Peyer's patch (tissue), 4 donors: ENCODE measurements around the gene ALMS1.

ENCODE experiments used
- CTCF ChIP-seq, 6 experiments: fragments of 450-650 bp in 4 of 6; fragments of 200-600 bp in 2 of 6; sonication (generic) in 1 of 6; IDR thresholded peaks; one replicate each; pipeline ENCODE4 v1.5.1; 2017 to 2019; ENCODE audit warnings: antibody characterized with exemption in 6 of 6, mild to moderate bottlenecking in 3 of 6, moderate library complexity in 1 of 6
- POLR2A ChIP-seq, 2 donors: fragments of 450-650 bp; IDR thresholded peaks; one replicate each; pipeline ENCODE4 v1.5.1; 2017; ENCODE audit warnings: antibody characterized with exemption in 2 of 2, mild to moderate bottlenecking in 2 of 2, moderate library complexity in 2 of 2

DNA sequence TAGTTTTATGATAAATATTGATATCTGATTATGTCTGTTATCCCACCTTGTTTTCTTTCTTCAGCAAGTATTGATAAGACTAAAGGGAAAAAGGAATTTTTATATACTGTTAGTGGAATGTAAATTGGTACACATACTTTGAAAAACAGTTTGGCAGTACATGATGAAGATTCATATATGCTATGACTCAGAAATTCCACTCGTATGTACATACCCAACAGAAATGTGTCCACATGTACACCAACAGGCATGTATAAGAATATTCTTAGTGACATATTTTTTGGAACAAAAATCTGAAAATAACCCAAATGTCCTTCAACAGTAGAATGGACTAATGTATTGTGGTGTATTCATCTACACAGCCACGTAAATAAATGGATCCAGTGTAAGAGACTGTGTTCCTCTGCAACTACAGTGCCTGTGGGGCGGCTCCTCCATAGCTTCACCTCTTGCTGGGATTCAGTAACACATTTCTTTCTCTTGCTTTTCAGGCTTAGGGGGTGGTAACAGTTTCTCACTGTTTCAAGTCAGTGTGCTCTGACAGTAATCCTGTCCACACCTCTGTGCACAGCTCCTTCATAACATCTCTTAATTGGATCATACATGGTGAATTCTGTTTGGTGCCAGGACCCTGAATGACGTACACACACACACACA is 35.5 kb upstream of the ALMS1 start:
- TF ChIP-seq CTCF (IDR thresholded peaks at IDR 0.05) (no peak), POLR2A (IDR thresholded peaks at IDR 0.05) (no peak)
